Mesangial cell (primary cell): ENCODE measurements around the gene PLEKHH1. TPM values are rescaled to one million over a fixed set of nuclear protein-coding genes. Genes with fewer than 3 reads are reported as not detected.

Experiments used
- total RNA-seq: library from RNA; depleted of rRNA; stranded (reverse); fragments of >200 nt; gene quantifications from 2 replicates; pipeline ENCODE4 v1.2.3, GENCODE V29; 2015

PLEKHH1 gene
- total RNA-seq: 3.1 and 10.6 TPM in 2 replicates

DNA sequence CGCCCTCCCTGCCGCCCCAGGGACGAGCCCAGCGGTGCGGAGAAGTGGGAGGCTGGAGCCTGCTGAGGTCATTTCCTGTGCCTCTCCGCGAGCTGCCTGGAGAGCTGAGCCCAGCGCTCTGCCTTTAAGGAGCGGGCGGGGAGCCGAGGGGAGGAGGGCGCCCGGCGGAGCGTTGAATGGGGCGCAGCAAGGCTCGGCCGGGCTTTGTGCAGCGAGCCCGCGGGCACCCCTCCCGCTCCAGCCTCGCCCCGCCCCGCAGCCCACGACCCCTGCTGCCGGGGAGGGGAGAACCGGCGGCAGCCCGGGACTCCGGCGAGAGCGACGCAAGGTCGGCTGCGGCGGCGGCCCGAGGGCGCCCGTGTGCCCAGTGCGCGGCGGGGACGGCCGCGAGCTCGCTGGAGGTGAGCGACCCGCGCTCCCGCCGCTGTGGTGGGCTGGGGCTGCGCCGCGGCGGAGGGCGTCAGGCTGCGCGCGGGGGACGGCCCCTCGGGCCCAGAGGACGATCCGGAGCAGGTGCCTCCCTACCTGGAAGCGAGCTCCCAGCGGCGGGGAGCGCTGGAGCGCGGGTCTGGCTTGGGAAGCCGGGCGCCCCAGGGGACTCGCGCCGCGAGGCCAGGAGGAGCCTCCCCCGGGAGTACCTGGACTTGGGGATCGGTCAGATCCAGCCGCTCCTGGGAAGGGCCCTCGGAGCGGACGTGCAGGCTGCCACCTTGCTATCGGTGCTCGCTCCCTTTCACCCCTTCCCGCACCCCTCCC lies at the start of gene PLEKHH1:
Gene PLEKHH1, plus strand, starts transcription at position 293 of the 756 bp plus-strand sequence. CDS start 8,578 bp downstream, outside the sequence.

DNA sequence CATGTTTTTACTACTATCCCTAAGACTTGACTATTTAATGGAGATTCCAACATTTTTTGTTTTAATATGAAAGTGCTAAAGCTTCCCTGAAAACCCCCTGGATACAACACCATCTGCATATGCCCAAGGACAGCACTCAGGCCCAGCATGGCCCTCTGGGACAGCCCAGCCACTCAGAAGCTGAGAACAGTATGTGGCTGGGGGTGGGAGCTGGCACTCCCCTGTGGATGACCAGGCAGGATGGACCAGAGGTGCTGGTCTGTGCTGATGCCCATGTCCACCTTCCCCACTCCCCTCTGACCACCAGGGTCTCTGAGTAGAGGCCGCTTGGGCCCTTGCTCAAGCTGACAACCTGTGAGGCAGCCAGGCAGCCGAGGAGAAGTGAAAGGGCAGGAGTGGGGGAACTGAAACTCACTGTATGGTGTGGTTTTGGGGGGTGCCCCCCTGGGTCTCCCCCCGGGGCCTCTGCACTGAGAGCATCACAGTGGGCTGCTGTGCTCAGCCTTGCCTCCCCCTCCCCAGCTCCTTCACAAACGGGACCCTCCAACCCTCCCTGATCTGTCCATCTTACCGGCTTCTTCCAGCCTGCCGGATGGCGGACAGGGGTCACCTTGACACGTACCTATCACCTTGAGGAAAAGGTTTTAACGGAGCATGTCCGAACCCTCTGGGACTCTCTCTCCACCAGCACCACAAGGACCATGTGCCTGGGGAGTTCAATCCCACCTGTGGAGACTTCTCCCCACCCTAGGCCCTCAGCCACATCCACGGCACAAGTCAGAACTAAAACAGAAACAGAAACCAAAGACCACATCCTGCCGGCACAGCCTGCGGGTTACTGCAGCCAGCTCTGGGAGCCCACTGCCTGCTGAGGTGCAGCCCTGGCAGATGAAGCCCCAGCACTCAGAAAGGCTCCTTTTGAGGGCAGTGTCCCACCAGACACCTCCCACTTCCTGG lies 44.9 kb upstream of the PLEKHH1 start, which contains the start of gene TMEM229B:
Gene TMEM229B, minus strand, starts transcription at position 785 of the 957 bp plus-strand sequence. CDS start 14,798 bp downstream, outside the sequence.

DNA sequence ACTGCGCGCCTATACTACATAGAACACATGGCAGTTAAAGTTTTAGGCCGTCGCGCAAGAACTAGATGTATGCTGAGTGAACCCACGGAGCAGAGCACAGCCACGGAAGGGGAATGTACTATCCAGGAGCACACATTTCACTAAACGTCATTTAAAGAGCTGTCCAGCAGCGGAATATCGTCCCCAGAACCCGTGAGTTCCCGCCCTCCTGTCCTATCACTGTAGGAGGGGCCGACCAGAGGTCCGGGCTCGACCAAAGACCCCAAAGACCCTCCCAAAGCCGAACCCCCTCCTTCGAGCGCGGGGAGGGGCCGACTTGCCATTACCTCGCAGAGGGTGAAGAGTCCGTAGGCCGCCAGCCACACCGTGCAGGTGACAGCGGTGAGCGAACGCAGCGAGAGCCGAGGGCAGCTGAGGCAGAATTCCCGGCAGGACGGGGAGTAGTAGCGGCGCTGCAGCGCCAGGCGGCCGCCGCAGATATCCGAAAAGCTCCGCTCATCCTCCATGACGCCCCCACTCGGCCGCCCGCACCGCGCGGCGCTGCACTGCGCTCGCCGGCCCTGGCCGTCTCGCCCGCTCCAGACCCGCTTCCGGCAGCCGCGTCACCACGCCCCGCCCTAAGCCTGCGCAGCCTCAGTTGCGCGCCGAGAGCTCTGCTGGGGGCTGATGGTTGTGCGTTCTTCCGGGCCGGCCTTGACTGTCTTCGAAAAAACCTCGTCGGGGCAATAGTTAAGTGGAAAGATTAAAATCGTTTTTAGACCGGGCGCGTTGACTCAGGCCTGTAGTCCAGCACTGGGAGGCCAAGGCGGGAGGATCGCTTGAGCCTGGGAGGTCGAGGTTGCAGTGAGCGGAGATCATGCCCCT lies 66.8 kb downstream of the PLEKHH1 start, which contains the start of gene PIGH:
Gene PIGH, minus strand, starts transcription at position 571 of the 864 bp plus-strand sequence. Its CDS starts 65 bp downstream, at position 506.

DNA sequence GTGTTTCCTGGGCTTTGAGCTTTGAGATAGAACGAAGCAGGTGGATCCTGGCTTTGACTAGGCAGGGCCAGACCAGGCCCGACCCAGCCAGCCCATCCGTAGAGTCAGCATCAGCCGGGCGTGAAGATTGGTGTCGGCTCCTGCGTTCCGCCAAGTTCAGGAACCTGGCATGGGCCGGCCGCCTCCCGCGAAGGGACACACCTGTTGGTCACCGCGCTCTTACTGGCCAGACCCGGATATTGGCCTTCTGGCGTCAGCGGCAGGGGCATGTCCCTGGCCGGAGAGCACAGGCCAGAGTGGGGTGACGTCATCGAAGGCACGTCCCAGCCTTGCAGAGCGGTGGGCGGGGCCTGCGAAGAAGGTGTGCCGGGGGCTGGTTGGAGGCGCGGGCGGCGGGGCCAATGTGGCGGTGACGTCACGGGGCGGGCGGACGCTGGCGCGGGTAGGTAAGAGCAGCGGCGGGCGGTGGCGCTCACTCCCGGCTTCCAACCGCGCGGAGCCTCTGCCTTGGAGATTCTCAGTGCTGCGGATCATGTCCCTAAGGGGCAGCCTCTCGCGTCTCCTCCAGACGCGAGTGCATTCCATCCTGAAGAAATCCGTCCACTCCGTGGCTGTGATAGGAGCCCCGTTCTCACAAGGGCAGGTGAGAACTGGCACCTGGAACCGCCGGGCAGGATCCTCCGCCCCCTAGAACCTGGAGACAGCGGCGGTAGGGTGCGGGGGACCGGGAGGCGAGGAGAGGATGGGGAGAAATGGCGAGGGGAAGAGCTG lies 86.5 kb downstream of the PLEKHH1 start, which contains the start of gene ARG2:
Gene ARG2, plus strand, starts transcription at position 475 of the 771 bp plus-strand sequence. Its CDS starts 58 bp downstream, at position 533.

Other genes with a start within 250 kb of the PLEKHH1 start
- 58.5 and 65.8 TPM in 2 replicates for gene ATP6V1D, start 173.5 kb upstream of the PLEKHH1 start, total RNA-seq
- gene EIF2S1, start 173.0 kb upstream of the PLEKHH1 start, total RNA-seq: 49.9 and 102 TPM in 2 replicates
- gene PLEK2, start 121.1 kb upstream of the PLEKHH1 start, total RNA-seq: 12.2 and 48.1 TPM in 2 replicates
- gene TMEM229B, start 44.6 kb upstream of the PLEKHH1 start, total RNA-seq: 0.16 and 1.0 TPM in 2 replicates
- 17.2 and 18.6 TPM in 2 replicates for gene PIGH, start 67.0 kb downstream of the PLEKHH1 start, total RNA-seq
- 1.5 and 16.1 TPM in 2 replicates for gene ARG2, start 86.6 kb downstream of the PLEKHH1 start, total RNA-seq
- 31.4 and 55.8 TPM in 2 replicates for gene VTI1B, start 141.3 kb downstream of the PLEKHH1 start, total RNA-seq
- gene RDH11, start 162.5 kb downstream of the PLEKHH1 start, total RNA-seq: 61.4 and 93.0 TPM in 2 replicates
- gene RDH12, start 168.6 kb downstream of the PLEKHH1 start, total RNA-seq: not detected in 2 replicates